ENCODE results near the gene RNF19B.

- TF ChIP-seq EHMT2 (IDR thresholded peaks at IDR 0.05; ENCODE audit: low read depth) (no peak), CTCF (IDR thresholded peaks at IDR 0.05) (no peak), POLR2AphosphoS2 (conservative IDR thresholded peaks at IDR 0.05; ENCODE audit: low read length) (no peak), CEBPB (IDR thresholded peaks at IDR 0.05) (no peak), EP300 (IDR thresholded peaks at IDR 0.05) (no peak), USF2 (IDR thresholded peaks at IDR 0.05) (no peak), MAZ (IDR thresholded peaks at IDR 0.05; ENCODE audit: borderline replicate concordance, low read depth, low read length) (no peak), MAX (IDR thresholded peaks at IDR 0.05) (no peak), E2F6 (IDR thresholded peaks at IDR 0.05; ENCODE audit: borderline replicate concordance, low read depth) (no peak), ESRRA (IDR thresholded peaks at IDR 0.05; ENCODE audit: borderline replicate concordance, low read length) (no peak), HMGXB4 (CRISPR knock-in tag; IDR thresholded peaks at IDR 0.05; ENCODE audit: borderline replicate concordance) (no peak), POLR2A (IDR thresholded peaks at IDR 0.05; ENCODE audit: low read length) (no peak), SMC3 (IDR thresholded peaks at IDR 0.05) (no peak)
Observed at GRCh38 chr1:32897082-32898049, 67.2 kb downstream of the RNF19B start.
